ENCODE measurements around the gene DHRS12. TPM values are rescaled to one million over a fixed set of nuclear protein-coding genes. Genes with fewer than 3 reads are reported as not detected.

Gene DHRS12
- total RNA-seq, 1 donor from 2014 or later = 19.8 TPM

GRCh38 chr13:51804295-51805172, 571 bp upstream of the DHRS12 start:
- H3K27me3 Mint-ChIP-seq (ENCODE audit: unreplicated experiment) = peaks cover 10% of the 10 kb centered on the region
- peaks cover 44% of the 10 kb centered on the region for H3K4me1 Mint-ChIP-seq (ENCODE audit: low read depth, unreplicated experiment)
- TF ChIP-seq, protein P1, sequence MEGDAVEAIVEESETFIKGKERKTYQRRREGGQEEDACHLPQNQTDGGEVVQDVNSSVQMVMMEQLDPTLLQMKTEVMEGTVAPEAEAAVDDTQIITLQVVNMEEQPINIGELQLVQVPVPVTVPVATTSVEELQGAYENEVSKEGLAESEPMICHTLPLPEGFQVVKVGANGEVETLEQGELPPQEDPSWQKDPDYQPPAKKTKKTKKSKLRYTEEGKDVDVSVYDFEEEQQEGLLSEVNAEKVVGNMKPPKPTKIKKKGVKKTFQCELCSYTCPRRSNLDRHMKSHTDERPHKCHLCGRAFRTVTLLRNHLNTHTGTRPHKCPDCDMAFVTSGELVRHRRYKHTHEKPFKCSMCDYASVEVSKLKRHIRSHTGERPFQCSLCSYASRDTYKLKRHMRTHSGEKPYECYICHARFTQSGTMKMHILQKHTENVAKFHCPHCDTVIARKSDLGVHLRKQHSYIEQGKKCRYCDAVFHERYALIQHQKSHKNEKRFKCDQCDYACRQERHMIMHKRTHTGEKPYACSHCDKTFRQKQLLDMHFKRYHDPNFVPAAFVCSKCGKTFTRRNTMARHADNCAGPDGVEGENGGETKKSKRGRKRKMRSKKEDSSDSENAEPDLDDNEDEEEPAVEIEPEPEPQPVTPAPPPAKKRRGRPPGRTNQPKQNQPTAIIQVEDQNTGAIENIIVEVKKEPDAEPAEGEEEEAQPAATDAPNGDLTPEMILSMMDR (IDR thresholded peaks at IDR 0.05; ENCODE audit: partially characterized antibody, unreplicated experiment) = no peak
- no peak for DNase-seq
- peaks cover 12% of the 10 kb centered on the region for H3K9me3 Mint-ChIP-seq (ENCODE audit: unreplicated experiment)
- peak overlapping the region; percentile 94 for H3K27ac Mint-ChIP-seq (ENCODE audit: unreplicated experiment)
- H3K36me3 Mint-ChIP-seq (ENCODE audit: unreplicated experiment) = no peaks in the 10 kb centered on the region
- peak overlapping the region; percentile 92 for H3K4me3 Mint-ChIP-seq (ENCODE audit: unreplicated experiment)

DNA sequence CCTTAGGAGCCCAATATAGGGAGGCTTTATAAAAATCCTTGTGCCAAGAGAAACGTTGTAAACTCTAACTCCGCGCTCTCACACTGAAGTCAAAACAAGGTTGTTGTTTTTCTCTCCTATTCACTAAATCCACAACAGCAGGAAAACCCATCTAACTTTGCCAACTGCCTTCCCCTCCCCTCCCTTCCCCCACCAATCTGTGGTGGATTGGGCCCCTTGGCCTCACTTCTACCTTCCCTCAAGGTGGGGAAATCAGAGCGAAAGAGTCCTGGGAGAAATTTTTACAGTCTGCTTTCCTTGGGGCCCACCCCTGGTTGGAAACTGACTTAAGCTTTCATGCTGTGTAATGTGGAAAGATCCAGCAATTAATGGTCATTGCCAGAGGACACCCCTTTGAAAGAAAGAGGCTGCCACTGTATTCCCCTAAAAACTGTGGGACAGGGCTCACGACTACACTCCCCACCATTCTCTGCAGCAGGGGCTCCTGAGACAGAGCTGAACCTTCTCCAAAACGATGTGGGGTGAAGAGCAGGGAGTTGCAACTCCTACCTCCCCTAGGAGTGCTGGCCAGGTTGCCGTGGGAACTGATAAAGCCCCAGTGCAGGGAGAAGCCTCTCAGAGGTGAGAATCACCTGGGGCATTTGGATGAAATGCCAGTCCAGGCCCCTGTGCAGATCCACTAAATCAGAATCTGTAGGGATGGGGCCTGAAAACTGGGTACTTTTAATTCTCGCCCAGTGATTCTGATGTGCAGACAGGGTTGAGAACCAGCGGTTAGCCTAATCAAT, 1.1 kb downstream of the DHRS12 start:
- H3K27me3 Mint-ChIP-seq (ENCODE audit: unreplicated experiment) = peaks cover 12% of the 10 kb centered on the region
- TF ChIP-seq, protein P1 (IDR thresholded peaks at IDR 0.05; ENCODE audit: partially characterized antibody, unreplicated experiment) = no peak
- H3K27ac Mint-ChIP-seq (ENCODE audit: unreplicated experiment) = peak overlapping the region; percentile 95
- H3K36me3 Mint-ChIP-seq (ENCODE audit: unreplicated experiment) = no peaks in the 10 kb centered on the region
- H3K9me3 Mint-ChIP-seq (ENCODE audit: unreplicated experiment) = peaks cover 9% of the 10 kb centered on the region
- DNase-seq = no peak
- peak overlapping the region; percentile 94 for H3K4me3 Mint-ChIP-seq (ENCODE audit: unreplicated experiment)
- peaks cover 55% of the 10 kb centered on the region for H3K4me1 Mint-ChIP-seq (ENCODE audit: low read depth, unreplicated experiment)

GRCh38 chr13:51801631-51802099, 2.3 kb downstream of the DHRS12 start:
- TF ChIP-seq, protein P1 (IDR thresholded peaks at IDR 0.05; ENCODE audit: partially characterized antibody, unreplicated experiment) = no peak
- peak overlapping the region; percentile 72 for H3K27ac Mint-ChIP-seq (ENCODE audit: unreplicated experiment)
- peaks cover 53% of the 10 kb centered on the region for H3K4me1 Mint-ChIP-seq (ENCODE audit: low read depth, unreplicated experiment)
- no peaks in the 10 kb centered on the region for H3K36me3 Mint-ChIP-seq (ENCODE audit: unreplicated experiment)
- H3K27me3 Mint-ChIP-seq (ENCODE audit: unreplicated experiment) = peaks cover 12% of the 10 kb centered on the region
- peak overlapping the region; percentile 58 for H3K4me3 Mint-ChIP-seq (ENCODE audit: unreplicated experiment)
- DNase-seq = no peak
- H3K9me3 Mint-ChIP-seq (ENCODE audit: unreplicated experiment) = peaks cover 9% of the 10 kb centered on the region

GRCh38 chr13:51800486-51800885, 3.5 kb downstream of the DHRS12 start:
- no peaks in the 10 kb centered on the region for H3K36me3 Mint-ChIP-seq (ENCODE audit: unreplicated experiment)
- TF ChIP-seq, protein P1 (IDR thresholded peaks at IDR 0.05; ENCODE audit: partially characterized antibody, unreplicated experiment) = no peak
- H3K27me3 Mint-ChIP-seq (ENCODE audit: unreplicated experiment) = peaks cover 12% of the 10 kb centered on the region
- no peak overlapping the region for H3K27ac Mint-ChIP-seq (ENCODE audit: unreplicated experiment)
- peaks cover 42% of the 10 kb centered on the region for H3K4me1 Mint-ChIP-seq (ENCODE audit: low read depth, unreplicated experiment)
- no peak for DNase-seq
- no peak overlapping the region for H3K4me3 Mint-ChIP-seq (ENCODE audit: unreplicated experiment)
- peaks cover 9% of the 10 kb centered on the region for H3K9me3 Mint-ChIP-seq (ENCODE audit: unreplicated experiment)
